ENCODE data around the gene FBXO15. TPM values are rescaled to one million over a fixed set of nuclear protein-coding genes. Genes with fewer than 3 reads are reported as not detected.

The FBXO15 gene
- total RNA-seq, 1 experiment from 2014 or later = 0.39 TPM

GRCh38 chr18:74113711-74114110, 33.9 kb downstream of the FBXO15 start:
- no peaks in the 10 kb centered on the region for H4K20me1 ChIP-seq (ENCODE audit: control insufficient read depth, insufficient read depth, insufficient read length)
- H3K9me3 Mint-ChIP-seq = peaks cover 34 to 37% of the 10 kb centered on the region in 2 experiments
- no peak overlapping the region for H2AFZ ChIP-seq (ENCODE audit: low read length)
- H3K27me3 Mint-ChIP-seq (ENCODE audit: low read depth) = no peaks in the 10 kb centered on the region
- H3K23ac ChIP-seq (ENCODE audit: insufficient read length, low read depth, low read length) = no peak overlapping the region
- no peak overlapping the region for H2BK5ac ChIP-seq (ENCODE audit: insufficient read length, low read length)
- peak overlapping the region in 1 of 3 experiments; percentile 64; a peak in 1 of 7 replicates for H3K27ac Mint-ChIP-seq
- peak overlapping the region; percentile 36 for H3K4me2 ChIP-seq (ENCODE audit: insufficient read depth, insufficient read length, low read length)
- H3K4ac ChIP-seq (ENCODE audit: low read depth, low read length) = no peak overlapping the region
- H3K9me3 ChIP-seq (ENCODE audit: control insufficient read depth, low read depth, low read length) = peaks cover 8% of the 10 kb centered on the region
- no peak overlapping the region for H2BK12ac ChIP-seq (ENCODE audit: insufficient read length, low read depth, low read length)
- H4K8ac ChIP-seq (replicated peaks; ENCODE audit: insufficient read length, low read depth, low read length) = no peak overlapping the region
- no peak overlapping the region for H2BK120ac ChIP-seq (ENCODE audit: low read depth, low read length, poor library complexity, severe bottlenecking)
- no peak overlapping the region for H2BK15ac ChIP-seq (ENCODE audit: low read depth, low read length)
- no peak overlapping the region for H2BK20ac ChIP-seq (ENCODE audit: low read depth, low read length, poor library complexity, severe bottlenecking)
- H3K23me2 ChIP-seq (ENCODE audit: insufficient read length, low read depth, low read length, poor library complexity, severe bottlenecking) = no peaks in the 10 kb centered on the region
- DNase-seq = no peak
- no peak overlapping the region for H4K5ac ChIP-seq (ENCODE audit: insufficient read length, low read depth, low read length)
- peaks cover 13 to 42% (median 15%) of the 10 kb centered on the region in 3 experiments for H3K36me3 Mint-ChIP-seq (ENCODE audit: insufficient read depth in 1 of 3, low read depth in 3 of 3)
- H4K91ac ChIP-seq (ENCODE audit: insufficient read length, low read depth, low read length) = no peak overlapping the region
- H3K79me1 ChIP-seq (ENCODE audit: insufficient read depth, low read depth, low read length, poor library complexity, severe bottlenecking) = no peaks in the 10 kb centered on the region
- H3K14ac ChIP-seq (ENCODE audit: insufficient read depth, low read length) = no peak overlapping the region
- no peak overlapping the region for H3T11ph ChIP-seq (ENCODE audit: low read length)
- H3K4me3 Mint-ChIP-seq = no peak overlapping the region
- H3K18ac ChIP-seq (ENCODE audit: insufficient read length, low read depth, low read length) = no peak overlapping the region
- no peaks in the 10 kb centered on the region for H3K27me3 ChIP-seq (ENCODE audit: insufficient read depth, low read length)
- no peak for TF ChIP-seq CTCF (conservative IDR thresholded peaks at IDR 0.05)
- H2AK5ac ChIP-seq (ENCODE audit: insufficient read length, low read length) = no peak overlapping the region
- H3K27ac ChIP-seq (ENCODE audit: insufficient read length, low read depth, low read length) = peak overlapping the region; percentile 41
- peaks cover 38 to 42% of the 10 kb centered on the region in 2 experiments for H3K4me1 Mint-ChIP-seq
- H3K79me2 ChIP-seq (ENCODE audit: insufficient read depth, low read length) = no peaks in the 10 kb centered on the region
- no peak overlapping the region for H3K56ac ChIP-seq (ENCODE audit: insufficient read length, low read depth, low read length)
- H3K9ac ChIP-seq (ENCODE audit: extremely low read depth, insufficient read length, low read length) = no peak overlapping the region
- peaks cover 9% of the 10 kb centered on the region for H3K4me1 ChIP-seq (ENCODE audit: insufficient read depth, low read length)

Measured in H9 (cell line).